IPS DF 6.9 (cell line): ENCODE results near the gene GDPD5.

Experiments
- DNase-seq: peaks from one replicate; pipeline ENCODE4 v3.0.0-alpha.2; 2013; ENCODE audit warnings: low read depth, low spot score
- H3K27ac ChIP-seq: one replicate; pipeline ENCODE4 v1.5.1; 2013; ENCODE audit warnings: low read length, control low read depth
- H3K27me3 ChIP-seq: 2 replicates; pipeline ENCODE4 v1.6.1; 2013; ENCODE audit warnings: mild to moderate bottlenecking, low read length; ENCODE audit not compliant: control insufficient read depth, insufficient read depth
- H3K36me3 ChIP-seq: 2 replicates; pipeline ENCODE4 v1.6.1; 2013; ENCODE audit warnings: low read length; ENCODE audit not compliant: control insufficient read depth, insufficient read depth
- H3K4me1 ChIP-seq: 2 replicates; pipeline ENCODE4 v1.6.1; 2013; ENCODE audit warnings: low read length; ENCODE audit not compliant: control insufficient read depth, insufficient read depth
- H3K4me3 ChIP-seq: 2 replicates; pipeline ENCODE4 v1.5.1; 2013; ENCODE audit warnings: mild to moderate bottlenecking, low read length
- H3K9me3 ChIP-seq: 2 replicates; pipeline ENCODE4 v1.6.1; 2013; ENCODE audit warnings: low read length, inconsistent platforms; ENCODE audit not compliant: control insufficient read depth, insufficient read depth
- WGBS: extraction: QIAGEN DNeasy Blood & Tissue Kit; methylation state at CpG from one replicate; pipeline ENCODE4 v1.1.7; 2013; ENCODE audit warnings: mixed read lengths, missing lambda C conversion rate; ENCODE audit not compliant: insufficient read length, insufficient coverage; 5-methylcytosine and 5-hydroxymethylcytosine counted together

Gene GDPD5

DNA sequence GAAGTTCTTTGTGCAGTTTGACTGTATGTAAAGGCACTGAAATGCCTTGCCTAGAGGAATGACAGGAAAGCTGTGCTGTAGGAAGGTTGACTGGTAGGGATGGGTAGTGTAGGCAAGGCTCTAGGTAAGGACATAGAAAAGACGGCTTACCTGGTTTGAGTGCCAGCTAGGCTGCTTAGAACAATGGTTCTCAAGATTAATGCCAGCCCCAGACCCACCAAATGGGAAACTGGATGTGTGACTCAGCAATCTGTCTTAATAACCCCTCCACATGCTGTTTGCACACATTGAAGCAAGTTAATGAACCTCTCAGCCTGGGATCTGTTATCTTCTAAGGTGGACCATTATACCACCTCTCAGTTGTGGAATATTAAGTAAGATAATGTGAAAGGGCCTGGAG lies 122.7 kb downstream of the GDPD5 start:
- DNase-seq, result no peak
- no peak overlapping the region for H3K4me3 ChIP-seq
- H3K36me3 ChIP-seq, result peaks cover 58% of the 10 kb centered on the region
- peaks cover 2% of the 10 kb centered on the region; the same call in 1 of the 2 replicates for H3K4me1 ChIP-seq
- no peaks in the 10 kb centered on the region for H3K9me3 ChIP-seq
- no peaks in the 10 kb centered on the region for H3K27me3 ChIP-seq
- no CpG with 5 or more reads among the region's 1 CpG for WGBS
- H3K27ac ChIP-seq, result no peak overlapping the region

DNA sequence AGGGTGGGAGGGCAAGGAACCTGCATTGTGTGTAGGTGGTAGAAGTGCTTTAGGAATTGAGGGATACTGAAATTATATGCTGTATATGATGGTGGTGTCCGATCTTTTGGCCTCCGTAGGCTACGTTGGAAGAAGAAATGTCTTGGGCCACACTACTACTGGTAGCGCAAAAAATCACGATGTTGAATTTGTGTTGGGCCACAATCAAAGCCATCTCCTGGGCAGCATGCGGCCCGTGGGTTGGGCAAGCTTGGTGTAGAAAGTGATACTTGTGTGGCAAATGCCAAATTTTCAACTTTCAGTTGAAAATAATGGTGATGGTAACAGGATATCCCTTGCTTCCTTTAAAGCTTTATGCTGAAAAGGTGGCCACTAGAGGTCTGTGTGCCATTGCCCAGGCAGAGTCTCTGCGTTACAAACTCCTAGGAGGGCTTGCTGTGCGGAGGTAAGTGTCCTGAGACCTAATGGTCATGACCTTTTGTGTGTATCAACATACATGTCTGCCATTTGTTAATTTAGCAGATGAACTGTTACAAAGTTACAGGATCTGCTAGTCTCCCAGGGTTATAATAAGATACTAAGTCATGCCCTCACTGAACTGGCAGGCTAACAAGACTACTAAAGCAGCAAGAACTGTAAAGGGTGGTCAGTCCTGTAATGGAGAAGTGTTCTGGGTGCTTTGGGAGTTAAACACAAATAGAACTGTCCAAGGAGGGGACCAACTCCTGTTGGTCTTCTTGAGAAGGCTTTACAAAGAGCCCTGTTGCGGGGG lies 123.6 kb downstream of the GDPD5 start:
- H3K27me3 ChIP-seq, result no peaks in the 10 kb centered on the region
- no CpG with 5 or more reads among the region's 10 CpGs for WGBS
- no peaks in the 10 kb centered on the region for H3K9me3 ChIP-seq
- H3K4me1 ChIP-seq, result peaks cover 2% of the 10 kb centered on the region; the same call in 1 of the 2 replicates
- peaks cover 54% of the 10 kb centered on the region for H3K36me3 ChIP-seq
- peak overlapping the region; percentile 8; the same call in 1 of the 2 replicates for H3K4me3 ChIP-seq
- H3K27ac ChIP-seq, result no peak overlapping the region
- DNase-seq, result no peak

DNA sequence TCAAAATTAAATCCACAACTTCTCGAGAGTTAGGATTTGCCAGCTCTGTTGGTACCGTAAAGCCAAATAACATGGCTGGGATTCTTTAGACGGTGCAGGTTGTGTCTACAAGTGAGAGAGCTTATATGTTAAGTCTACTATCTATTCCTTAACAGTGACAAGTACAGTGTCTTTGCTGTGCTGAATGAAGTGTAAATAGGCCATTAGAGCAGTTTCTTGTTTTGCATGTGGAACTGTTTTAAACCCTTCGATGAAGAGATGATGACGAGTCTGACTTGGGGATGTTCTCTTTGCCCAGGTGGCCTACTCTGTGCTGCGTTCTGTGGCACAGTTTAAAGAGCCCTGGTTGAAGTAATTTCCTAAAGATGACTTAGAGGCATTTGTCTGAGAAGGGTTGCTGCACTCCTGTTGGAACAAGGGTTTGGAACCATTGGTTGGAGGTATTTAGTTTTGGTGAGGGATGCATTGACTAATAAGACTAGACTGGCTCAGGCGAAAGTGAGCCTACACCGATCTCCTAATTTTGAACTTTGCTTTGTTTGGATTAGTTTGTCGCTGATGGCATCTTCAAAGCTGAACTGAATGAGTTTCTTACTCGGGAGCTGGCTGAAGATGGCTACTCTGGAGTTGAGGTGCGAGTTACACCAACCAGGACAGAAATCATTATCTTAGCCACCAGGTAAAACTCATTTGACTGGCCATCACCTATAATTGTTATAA lies 125.4 kb downstream of the GDPD5 start:
- Histone ChIP-seq H3K4me1 (peaks cover 2% of the 10 kb centered on the region; the same call in 1 of the 2 replicates), H3K36me3 (peaks cover 38% of the 10 kb centered on the region)

DNA sequence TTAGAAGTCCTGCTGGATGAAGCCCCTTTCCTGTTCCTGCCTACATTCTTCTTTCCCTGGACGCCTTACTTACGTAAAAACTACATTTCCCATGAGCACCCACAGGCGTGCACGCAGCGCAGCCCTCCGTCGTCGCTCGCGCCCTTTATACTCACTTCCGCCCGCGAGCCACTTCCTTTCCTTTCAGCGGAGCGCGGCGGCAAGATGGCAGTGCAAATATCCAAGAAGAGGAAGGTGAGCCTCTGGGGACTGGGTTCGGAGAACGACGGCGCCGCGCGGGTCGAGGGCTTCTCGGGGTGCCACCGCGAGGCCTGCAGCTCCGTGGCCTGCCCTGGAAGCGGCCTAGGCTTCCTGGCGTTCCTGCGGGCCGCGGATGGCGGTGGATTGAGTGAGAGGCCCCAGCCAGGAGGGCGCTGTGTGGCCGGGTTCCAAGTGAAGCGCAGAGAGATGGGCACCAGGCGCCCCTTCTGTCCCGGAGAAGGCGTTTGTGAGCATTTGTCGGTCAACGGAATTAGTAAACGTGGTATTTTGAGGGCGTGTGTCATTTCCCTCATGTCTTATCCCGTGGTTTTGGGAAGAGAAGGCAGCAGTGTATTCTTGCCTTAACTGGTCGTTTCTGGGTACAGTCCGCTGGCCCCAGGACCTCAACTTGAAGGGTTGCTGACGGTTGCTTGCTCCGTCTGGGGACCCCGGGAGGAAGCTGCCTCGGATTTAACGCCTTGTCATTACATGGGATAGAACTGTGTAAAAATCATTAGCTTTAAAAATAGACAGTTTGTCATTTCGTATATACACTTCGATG lies 126.2 kb downstream of the GDPD5 start, which contains the start of gene RPS3:
RPS3 (plus strand) TSS at position 175 of the 802 bp plus-strand sequence; CDS start at position 205, 30 bp downstream.
- DNase-seq, result peak; percentile 83
- peaks cover 2% of the 10 kb centered on the region; the same call in 1 of the 2 replicates for H3K4me1 ChIP-seq
- no CpG with 5 or more reads among the region's 55 CpGs for WGBS
- H3K36me3 ChIP-seq, result peaks cover 32% of the 10 kb centered on the region
- H3K27me3 ChIP-seq, result no peaks in the 10 kb centered on the region
- H3K4me3 ChIP-seq, result peak within 1 kb of the TSS; percentile 98
- no peaks in the 10 kb centered on the region for H3K9me3 ChIP-seq
- H3K27ac ChIP-seq, result no peak within 1 kb of the TSS

More for the DNA sequence above, 125.4 kb downstream of the GDPD5 start:
- H3K27ac ChIP-seq, result no peak overlapping the region
- no CpG with 5 or more reads among the region's 11 CpGs for WGBS
- no peaks in the 10 kb centered on the region for H3K27me3 ChIP-seq
- H3K9me3 ChIP-seq, result no peaks in the 10 kb centered on the region
- peak overlapping the region; percentile 98 for H3K4me3 ChIP-seq
- DNase-seq, result no peak

DNA sequence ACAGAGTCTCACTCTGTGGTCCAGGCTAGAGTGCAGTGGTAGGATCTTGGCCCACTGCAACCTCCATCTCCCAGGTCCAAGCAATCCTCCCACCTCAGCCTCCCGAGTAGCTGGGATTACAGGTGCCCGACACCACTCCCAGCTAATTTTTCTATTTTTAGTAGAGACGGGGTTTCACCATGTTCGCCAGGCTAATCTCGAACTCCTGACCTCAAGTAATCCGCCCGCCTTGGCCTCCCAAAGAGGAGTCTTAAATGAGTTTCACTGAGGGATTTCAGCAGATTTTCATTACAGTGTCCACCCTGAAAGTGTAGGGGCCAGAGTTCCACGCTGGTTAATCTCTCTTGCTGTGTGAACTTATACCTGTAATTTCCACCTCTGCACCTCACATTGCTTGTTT lies 126.8 kb downstream of the GDPD5 start:
- WGBS, result no CpG with 5 or more reads among the region's 8 CpGs
- Histone ChIP-seq H3K27ac (no peak overlapping the region), H3K27me3 (no peaks in the 10 kb centered on the region), H3K36me3 (peaks cover 26% of the 10 kb centered on the region), H3K4me1 (peaks cover 2% of the 10 kb centered on the region; the same call in 1 of the 2 replicates), H3K4me3 (no peak overlapping the region), H3K9me3 (no peaks in the 10 kb centered on the region)
- no peak for DNase-seq

DNA sequence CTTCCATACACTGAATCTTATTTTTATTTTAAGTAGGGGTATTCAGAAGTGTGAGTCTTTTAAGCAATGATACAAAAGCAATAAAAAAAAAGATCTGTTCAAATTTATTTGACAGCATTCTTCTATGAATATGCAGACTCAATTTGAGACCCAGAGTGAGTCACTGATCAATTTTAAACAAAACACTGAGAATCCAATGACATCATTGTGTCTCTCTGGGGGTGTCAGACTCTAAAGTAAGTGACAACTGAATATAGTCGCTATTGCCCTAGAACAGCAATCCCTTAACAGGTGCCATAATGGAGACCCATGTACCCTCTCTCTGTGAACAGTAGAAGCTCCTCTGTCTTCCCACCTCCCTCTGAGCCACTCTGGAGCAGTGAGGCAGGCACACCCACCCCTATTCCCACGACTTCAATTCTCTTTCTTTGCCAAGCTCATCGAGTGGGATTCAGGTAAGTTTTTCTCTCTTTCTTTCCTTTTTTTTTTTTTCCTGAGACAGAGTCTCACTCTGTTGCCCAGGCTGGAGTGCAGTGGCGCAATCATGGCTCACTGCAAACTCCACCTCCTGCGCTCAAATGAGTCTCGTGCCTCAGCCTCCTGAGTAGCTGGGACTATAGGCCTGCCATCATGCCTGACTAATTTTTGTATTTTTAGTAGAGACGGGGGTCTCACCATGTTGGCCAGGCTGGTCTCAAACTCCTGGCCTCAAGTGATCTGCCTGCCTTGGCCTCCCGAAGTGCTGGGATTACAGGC lies 131.5 kb downstream of the GDPD5 start:
- no peak overlapping the region for H3K27ac ChIP-seq
- WGBS, result no CpG with 5 or more reads among the region's 8 CpGs

DNA sequence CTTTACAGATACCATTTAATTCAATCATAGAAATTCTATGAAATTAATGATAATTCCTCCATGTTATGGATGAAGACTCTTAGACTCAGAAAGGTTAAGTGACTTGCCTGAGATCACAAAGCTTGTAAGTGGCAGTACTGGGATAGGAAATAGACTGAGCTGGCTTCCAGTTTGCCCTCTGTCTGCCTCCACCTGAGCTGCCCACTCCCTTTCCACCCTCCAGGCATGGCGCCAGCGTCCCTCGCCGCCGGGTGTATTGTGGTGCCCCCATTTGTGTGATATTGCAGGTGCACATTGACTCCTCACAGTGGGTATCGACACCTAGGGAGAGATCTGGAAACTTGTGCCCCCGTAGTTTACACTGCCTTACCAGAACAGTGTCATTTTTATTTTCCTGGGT lies 135.8 kb downstream of the GDPD5 start:
- Histone ChIP-seq H3K4me1 (peaks cover 3% of the 10 kb centered on the region), H3K36me3 (no peaks in the 10 kb centered on the region), H3K27me3 (no peaks in the 10 kb centered on the region), H3K4me3 (no peak overlapping the region), H3K9me3 (no peaks in the 10 kb centered on the region), H3K27ac (no peak overlapping the region)
- no CpG with 5 or more reads among the region's 7 CpGs for WGBS
- no peak for DNase-seq

More for the DNA sequence above, 131.5 kb downstream of the GDPD5 start:
- H3K4me3 ChIP-seq, result no peak overlapping the region
- DNase-seq, result no peak
- no peaks in the 10 kb centered on the region for H3K36me3 ChIP-seq
- no peaks in the 10 kb centered on the region for H3K27me3 ChIP-seq
- H3K9me3 ChIP-seq, result no peaks in the 10 kb centered on the region
- peaks cover 1% of the 10 kb centered on the region; the same call in 1 of the 2 replicates for H3K4me1 ChIP-seq

DNA sequence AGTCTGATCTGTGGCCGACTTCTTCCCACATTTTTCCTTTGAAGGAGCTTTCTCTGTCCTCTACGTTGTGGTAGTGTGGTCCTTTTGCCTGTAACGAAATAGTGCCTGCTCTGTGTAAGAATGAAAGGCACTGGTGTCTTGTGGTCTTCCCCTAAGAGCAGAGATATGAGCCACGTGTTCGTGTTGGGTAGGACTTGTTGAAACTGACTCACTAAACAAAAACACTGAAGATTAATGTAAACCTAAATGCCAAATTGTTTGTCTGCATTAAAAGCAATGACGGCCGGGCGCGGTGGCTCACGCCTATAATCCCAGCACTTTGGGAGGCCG lies 136.5 kb downstream of the GDPD5 start:
- Histone ChIP-seq H3K27me3 (no peaks in the 10 kb centered on the region), H3K9me3 (no peaks in the 10 kb centered on the region), H3K36me3 (no peaks in the 10 kb centered on the region), H3K4me1 (peaks cover 3% of the 10 kb centered on the region), H3K4me3 (no peak overlapping the region), H3K27ac (no peak overlapping the region)
- DNase-seq, result no peak
- no CpG with 5 or more reads among the region's 11 CpGs for WGBS

DNA sequence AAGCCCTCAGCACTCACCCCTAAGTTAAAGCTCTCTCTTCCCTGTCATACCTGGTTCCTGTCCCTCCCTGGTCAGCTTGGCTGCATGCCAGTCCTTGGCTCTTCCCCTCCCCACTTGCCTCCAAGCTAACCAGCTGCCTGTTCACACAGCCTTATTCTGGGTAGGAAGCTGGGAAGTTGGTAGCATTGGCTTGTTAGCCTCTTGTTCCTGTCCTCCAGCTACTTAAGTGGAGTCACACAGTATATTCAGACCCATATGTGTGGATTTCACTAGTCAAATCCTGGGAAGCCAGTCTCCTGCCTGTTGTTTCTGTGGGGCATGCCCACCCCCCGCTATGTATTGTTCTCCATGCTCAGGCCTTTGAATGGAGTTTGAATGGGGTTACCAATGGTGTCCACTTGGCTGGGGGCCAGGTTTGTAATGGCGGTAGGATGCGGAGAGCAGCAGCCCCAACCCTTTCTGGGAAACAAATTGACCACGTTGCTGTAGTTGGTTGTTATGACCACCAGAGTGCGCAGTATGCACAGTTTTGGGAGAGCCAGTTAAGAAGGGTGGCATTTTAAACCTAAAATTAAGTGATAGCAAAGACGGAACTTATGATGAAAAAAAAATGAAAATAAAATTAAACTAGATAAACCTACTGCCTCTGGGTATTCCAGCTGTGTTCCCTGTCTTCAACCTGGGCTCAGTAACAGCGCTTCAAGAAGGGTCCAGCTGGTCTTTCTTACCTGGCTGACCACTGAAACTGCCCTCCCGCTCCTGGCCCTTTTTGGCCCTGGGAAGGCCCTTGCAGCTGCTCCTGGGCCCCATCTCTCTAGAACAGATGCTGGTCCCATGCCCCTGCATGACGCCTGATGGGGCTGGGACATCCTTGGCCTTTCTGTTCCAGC lies 137.1 kb downstream of the GDPD5 start:
- H3K27ac ChIP-seq, result no peak overlapping the region
- DNase-seq, result peak; percentile 61
- peaks cover 3% of the 10 kb centered on the region for H3K4me1 ChIP-seq
- H3K27me3 ChIP-seq, result no peaks in the 10 kb centered on the region
- H3K9me3 ChIP-seq, result no peaks in the 10 kb centered on the region
- H3K4me3 ChIP-seq, result no peak overlapping the region
- H3K36me3 ChIP-seq, result no peaks in the 10 kb centered on the region
- WGBS, result no CpG with 5 or more reads among the region's 9 CpGs
